Chondrocyte (in vitro differentiated cells): ENCODE results near the gene NIPAL4. TPM values are rescaled to one million over a fixed set of nuclear protein-coding genes. Genes with fewer than 3 reads are reported as not detected.

ENCODE experiments used
- DNase-seq: peaks from one replicate; pipeline ENCODE4 v3.0.0; 2021; ENCODE audit warnings: mixed read lengths, low spot score
- H3K27ac Mint-ChIP-seq: one replicate; pipeline ENCODE4 v1.8.0; 2021; ENCODE audit warnings: mild to moderate bottlenecking, moderate library complexity, mixed read lengths; ENCODE audit not compliant: unreplicated experiment
- H3K27me3 Mint-ChIP-seq: 2 replicates; pipeline ENCODE4 v1.8.0; 2021; ENCODE audit warnings: low read depth, mixed read lengths
- H3K36me3 Mint-ChIP-seq: 2 replicates; pipeline ENCODE4 v1.8.0; 2021; ENCODE audit warnings: low read depth, mixed read lengths
- H3K4me1 Mint-ChIP-seq: 2 replicates; pipeline ENCODE4 v1.8.0; 2021; ENCODE audit warnings: low read depth, mild to moderate bottlenecking, mixed read lengths
- H3K4me3 Mint-ChIP-seq: one replicate; pipeline ENCODE4 v1.8.0; 2021; ENCODE audit warnings: mild to moderate bottlenecking, moderate library complexity, mixed read lengths; ENCODE audit not compliant: unreplicated experiment
- H3K9me3 Mint-ChIP-seq: 2 replicates; pipeline ENCODE4 v1.8.0; 2021; ENCODE audit warnings: low read depth, mixed read lengths
- total RNA-seq: library from RNA; stranded (reverse); gene quantifications from 3 replicates; pipeline ENCODE4 v1.2.1, GENCODE V29; 2021
- TF ChIP-seq, protein P1 (sequence below): fragments of 200-600 bp; sonication (generic); IDR thresholded peaks from 2 replicates; pipeline ENCODE4 v1.5.0; 2021; ENCODE audit warnings: antibody characterized with exemption, mild to moderate bottlenecking, moderate library complexity

Gene NIPAL4
- total RNA-seq, 1 donor from 2014 or later, result 0.60 TPM

DNA sequence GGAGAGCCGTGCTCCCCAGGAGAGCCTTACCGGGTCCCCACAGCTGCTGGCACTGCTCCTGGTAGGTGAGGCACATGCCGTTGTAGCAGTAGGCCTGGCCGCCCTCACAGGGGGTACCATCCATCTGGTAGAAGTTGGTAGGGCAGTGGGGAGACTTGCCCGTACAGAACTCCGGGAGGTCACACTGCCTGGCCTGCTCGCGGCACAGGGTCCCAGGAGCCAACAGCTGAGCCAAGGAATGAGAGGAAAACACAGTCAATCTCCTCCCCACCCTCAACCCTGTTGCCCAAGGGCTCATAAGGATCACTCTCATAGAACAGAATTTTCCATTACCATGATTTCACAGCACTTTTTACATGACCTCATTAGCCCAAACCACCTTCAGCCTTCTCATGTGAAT lies 36.9 kb downstream of the NIPAL4 start:
- no peaks in the 10 kb centered on the region for H3K4me1 Mint-ChIP-seq
- H3K27me3 Mint-ChIP-seq, result no peaks in the 10 kb centered on the region
- H3K9me3 Mint-ChIP-seq, result no peaks in the 10 kb centered on the region
- H3K4me3 Mint-ChIP-seq, result no peak overlapping the region
- H3K36me3 Mint-ChIP-seq, result peaks cover 32% of the 10 kb centered on the region
- TF ChIP-seq, protein P1, sequence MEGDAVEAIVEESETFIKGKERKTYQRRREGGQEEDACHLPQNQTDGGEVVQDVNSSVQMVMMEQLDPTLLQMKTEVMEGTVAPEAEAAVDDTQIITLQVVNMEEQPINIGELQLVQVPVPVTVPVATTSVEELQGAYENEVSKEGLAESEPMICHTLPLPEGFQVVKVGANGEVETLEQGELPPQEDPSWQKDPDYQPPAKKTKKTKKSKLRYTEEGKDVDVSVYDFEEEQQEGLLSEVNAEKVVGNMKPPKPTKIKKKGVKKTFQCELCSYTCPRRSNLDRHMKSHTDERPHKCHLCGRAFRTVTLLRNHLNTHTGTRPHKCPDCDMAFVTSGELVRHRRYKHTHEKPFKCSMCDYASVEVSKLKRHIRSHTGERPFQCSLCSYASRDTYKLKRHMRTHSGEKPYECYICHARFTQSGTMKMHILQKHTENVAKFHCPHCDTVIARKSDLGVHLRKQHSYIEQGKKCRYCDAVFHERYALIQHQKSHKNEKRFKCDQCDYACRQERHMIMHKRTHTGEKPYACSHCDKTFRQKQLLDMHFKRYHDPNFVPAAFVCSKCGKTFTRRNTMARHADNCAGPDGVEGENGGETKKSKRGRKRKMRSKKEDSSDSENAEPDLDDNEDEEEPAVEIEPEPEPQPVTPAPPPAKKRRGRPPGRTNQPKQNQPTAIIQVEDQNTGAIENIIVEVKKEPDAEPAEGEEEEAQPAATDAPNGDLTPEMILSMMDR, result no peak
- no peak for DNase-seq
- no peak overlapping the region for H3K27ac Mint-ChIP-seq

DNA sequence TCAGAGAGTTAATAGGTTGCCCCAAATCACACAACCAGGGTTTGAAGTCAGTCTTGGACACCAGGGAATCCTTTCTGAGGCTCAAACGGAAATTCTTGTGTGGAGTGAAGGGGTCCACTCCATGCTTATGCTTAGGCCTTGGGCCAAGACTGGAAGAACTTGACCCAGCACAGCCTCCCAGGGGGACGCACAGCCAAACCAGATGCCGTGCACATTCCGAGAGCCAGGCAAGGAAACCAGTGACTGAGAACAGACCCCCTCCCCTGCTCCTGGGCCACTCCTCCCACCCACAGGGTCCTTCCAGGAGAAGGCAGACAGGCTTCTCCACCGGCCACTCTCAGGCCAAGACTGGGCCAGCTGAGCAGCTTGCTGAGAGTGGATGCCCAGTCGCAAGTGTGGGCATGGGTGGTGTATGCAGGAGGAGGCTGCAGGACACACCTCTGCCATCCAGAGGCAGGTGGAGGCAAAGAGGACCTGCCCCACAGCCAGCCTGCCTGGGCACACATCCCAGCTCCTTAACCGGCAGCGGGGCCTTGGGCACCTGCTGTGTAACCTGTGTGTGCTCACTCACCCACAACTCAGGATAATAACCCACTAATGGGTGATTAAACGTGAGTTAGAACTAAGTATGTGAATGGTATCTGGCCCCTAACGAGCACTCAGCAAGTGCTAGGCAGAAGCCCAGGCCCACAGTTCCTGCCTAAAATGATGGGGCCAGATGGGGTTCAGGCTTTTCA lies 38.0 kb downstream of the NIPAL4 start:
- no peaks in the 10 kb centered on the region for H3K27me3 Mint-ChIP-seq
- DNase-seq, result no peak
- no peak overlapping the region for H3K4me3 Mint-ChIP-seq
- no peaks in the 10 kb centered on the region for H3K9me3 Mint-ChIP-seq
- no peaks in the 10 kb centered on the region for H3K4me1 Mint-ChIP-seq
- no peak overlapping the region for H3K27ac Mint-ChIP-seq
- TF ChIP-seq, protein P1, result no peak
- H3K36me3 Mint-ChIP-seq, result peaks cover 37% of the 10 kb centered on the region

DNA sequence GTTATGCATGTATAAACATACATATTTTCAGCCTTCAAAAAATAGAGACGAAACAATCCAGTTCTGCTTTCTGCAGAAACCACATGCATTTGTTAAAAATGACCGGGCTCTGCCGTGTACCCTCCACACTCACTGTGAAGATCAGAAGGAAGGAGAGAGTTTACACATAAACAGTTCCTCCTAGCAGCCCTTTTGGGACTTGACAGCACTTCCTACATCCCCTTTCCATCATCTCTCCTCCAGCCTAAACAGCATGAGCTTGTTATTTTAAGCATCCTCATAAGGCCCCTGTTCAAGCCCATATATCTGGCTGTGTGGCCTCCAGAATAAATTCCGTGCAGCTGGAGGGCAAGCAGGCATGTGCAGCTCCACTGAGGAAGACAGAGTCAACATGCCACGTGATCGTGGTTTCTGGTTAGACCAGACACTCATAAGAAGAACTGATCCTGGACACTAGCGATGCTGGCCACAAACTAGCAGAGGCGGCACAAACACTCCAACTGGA lies 42.2 kb downstream of the NIPAL4 start:
- TF ChIP-seq, protein P1, result no peak
- no peak for DNase-seq
- no peaks in the 10 kb centered on the region for H3K9me3 Mint-ChIP-seq
- H3K27ac Mint-ChIP-seq, result no peak overlapping the region
- H3K4me3 Mint-ChIP-seq, result no peak overlapping the region
- no peaks in the 10 kb centered on the region for H3K27me3 Mint-ChIP-seq
- peaks cover 32% of the 10 kb centered on the region for H3K36me3 Mint-ChIP-seq
- H3K4me1 Mint-ChIP-seq, result peaks cover 13% of the 10 kb centered on the region

DNA sequence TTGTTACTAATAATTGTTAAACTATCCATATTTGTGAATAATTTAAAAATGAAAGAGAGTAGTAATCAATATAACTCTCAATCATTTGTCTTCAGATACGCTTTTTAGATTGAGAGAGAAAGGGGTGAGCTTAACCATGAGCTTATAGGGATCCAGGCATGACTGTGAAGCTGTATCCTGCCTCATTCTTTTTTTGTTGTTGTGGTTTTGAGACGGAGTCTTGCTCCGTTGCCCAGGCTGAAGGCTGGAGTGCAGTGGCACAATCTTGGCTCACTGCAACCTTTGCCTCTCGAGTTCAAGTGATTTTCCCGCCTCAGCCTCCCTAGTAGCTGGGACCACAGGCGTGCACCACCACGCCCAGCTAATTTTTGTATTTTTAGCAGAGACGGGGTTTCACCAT lies 44.0 kb downstream of the NIPAL4 start:
- Mint-ChIP-seq H3K36me3 (peaks cover 38% of the 10 kb centered on the region), H3K27me3 (no peaks in the 10 kb centered on the region), H3K9me3 (no peaks in the 10 kb centered on the region), H3K4me1 (peaks cover 22% of the 10 kb centered on the region), H3K4me3 (no peak overlapping the region), H3K27ac (no peak overlapping the region)
- TF ChIP-seq, protein P1, result no peak
- DNase-seq, result no peak

DNA sequence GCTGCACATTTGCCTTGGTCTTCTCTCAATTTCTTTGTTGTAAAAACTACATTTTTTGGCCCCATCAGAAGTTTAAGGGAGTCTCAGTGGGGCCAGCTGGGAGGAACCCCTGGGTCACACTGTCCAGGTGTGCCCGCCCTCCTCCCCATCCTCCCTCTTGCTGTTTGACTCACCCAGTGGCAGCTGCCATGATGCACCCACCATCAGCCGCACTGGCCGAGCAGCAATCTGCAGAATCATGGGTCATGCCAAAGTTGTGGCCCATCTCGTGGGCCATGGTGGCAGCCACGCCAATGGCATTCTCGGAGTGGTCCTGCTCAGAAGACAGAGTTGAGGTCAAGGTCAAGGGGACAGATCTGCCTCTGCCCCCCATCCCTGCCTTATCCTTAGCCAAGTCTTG lies 45.5 kb downstream of the NIPAL4 start:
- H3K9me3 Mint-ChIP-seq, result no peaks in the 10 kb centered on the region
- no peaks in the 10 kb centered on the region for H3K27me3 Mint-ChIP-seq
- TF ChIP-seq, protein P1, result no peak
- peaks cover 22% of the 10 kb centered on the region for H3K4me1 Mint-ChIP-seq
- no peak for DNase-seq
- no peak overlapping the region for H3K4me3 Mint-ChIP-seq
- H3K27ac Mint-ChIP-seq, result no peak overlapping the region
- H3K36me3 Mint-ChIP-seq, result peaks cover 40% of the 10 kb centered on the region
